K562 (cell line): ENCODE measurements around the gene BNIP5.

Experiments used
- CBX2 ChIP-seq: fragments of 200-600 bp; sonication (generic); IDR thresholded peaks from one replicate; pipeline ENCODE4 v1.6.1; 2012; ENCODE audit warnings: mild to moderate bottlenecking, low read length, inconsistent platforms; ENCODE audit not compliant: insufficient read depth, poor library complexity, severe bottlenecking
- TF ChIP-seq, protein P1 (sequence below), 2 experiments: fragments of 450-650 bp; formaldehyde crosslinking in 1 of 2; IDR thresholded peaks; 2 replicates each; pipeline versions ENCODE4 v1.4.0 to v1.6.1; 2014 to 2020; ENCODE audit warnings: mild to moderate bottlenecking in 2 of 2, borderline replicate concordance in 1 of 2, low read depth in 1 of 2

DNA sequence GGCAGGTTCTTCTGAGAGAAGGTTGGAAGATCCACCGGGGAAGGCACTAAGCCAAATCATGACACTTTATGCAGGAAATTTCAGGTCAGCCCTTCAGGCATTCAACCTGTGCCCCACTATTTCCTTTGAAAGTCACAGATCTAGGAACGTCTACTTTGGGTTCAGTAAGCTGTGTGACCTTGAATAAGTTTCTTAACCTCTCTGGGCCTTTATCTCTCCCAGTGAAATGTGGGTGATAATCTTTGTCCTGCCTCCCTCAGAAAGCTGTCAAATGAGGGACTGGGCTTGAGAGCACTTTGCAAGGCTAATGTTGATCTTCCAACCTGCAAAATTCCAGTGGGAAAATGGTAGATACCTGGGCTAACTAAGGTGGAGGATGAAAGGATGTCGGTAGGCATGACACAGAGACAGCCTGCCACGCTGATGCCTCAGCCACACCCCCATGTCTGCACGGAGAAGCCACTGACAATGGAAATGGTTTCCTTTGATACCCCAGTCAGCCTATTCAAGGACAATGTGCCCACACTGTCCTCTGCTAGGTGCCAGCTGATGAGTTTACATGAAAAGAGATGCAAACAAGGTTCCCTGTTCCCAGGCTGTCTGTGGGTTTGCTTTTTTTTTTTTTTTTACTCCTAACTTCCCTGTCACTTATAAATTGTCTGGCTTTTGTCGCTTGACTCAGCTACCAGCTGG, 9.3 kb downstream of the BNIP5 start:
- no peak for TF ChIP-seq CBX2
- TF ChIP-seq, protein P1, sequence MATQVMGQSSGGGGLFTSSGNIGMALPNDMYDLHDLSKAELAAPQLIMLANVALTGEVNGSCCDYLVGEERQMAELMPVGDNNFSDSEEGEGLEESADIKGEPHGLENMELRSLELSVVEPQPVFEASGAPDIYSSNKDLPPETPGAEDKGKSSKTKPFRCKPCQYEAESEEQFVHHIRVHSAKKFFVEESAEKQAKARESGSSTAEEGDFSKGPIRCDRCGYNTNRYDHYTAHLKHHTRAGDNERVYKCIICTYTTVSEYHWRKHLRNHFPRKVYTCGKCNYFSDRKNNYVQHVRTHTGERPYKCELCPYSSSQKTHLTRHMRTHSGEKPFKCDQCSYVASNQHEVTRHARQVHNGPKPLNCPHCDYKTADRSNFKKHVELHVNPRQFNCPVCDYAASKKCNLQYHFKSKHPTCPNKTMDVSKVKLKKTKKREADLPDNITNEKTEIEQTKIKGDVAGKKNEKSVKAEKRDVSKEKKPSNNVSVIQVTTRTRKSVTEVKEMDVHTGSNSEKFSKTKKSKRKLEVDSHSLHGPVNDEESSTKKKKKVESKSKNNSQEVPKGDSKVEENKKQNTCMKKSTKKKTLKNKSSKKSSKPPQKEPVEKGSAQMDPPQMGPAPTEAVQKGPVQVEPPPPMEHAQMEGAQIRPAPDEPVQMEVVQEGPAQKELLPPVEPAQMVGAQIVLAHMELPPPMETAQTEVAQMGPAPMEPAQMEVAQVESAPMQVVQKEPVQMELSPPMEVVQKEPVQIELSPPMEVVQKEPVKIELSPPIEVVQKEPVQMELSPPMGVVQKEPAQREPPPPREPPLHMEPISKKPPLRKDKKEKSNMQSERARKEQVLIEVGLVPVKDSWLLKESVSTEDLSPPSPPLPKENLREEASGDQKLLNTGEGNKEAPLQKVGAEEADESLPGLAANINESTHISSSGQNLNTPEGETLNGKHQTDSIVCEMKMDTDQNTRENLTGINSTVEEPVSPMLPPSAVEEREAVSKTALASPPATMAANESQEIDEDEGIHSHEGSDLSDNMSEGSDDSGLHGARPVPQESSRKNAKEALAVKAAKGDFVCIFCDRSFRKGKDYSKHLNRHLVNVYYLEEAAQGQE (IDR thresholded peaks at IDR 0.05; ENCODE audit: borderline replicate concordance): no peak
- TF ChIP-seq, protein P1 (CRISPR knock-in tag; IDR thresholded peaks at IDR 0.05; ENCODE audit: low read depth): no peak
